ENCODE data around the gene FILIP1L.

FILIP1L gene

DNA sequence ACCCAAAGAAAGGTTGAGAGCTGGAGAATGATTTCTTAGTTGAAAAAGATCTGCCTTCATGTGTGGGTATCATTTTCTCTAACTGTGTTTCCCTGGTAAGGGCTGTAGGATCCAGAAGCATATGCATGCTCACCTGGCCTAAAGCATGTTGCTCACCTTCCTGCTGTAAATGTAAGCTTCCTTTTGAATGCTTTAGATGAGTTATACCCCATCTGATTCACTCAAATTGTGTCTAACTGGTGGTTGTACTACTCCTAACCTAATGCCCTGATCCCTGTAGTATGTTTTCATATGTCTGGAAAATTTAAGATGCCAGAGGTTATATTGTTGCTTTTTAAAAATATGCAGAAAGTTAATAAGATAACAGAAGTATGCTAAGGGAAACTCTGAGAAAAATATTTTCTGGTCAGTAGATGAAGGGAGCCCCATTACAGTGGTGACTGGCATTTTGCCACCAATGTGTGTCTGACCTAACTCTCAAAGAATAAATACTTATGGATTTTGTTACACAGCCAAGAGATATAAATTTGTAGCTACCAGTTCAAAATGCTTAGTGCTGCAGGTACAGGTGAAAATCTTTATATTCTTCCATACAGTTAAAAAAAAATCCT, 7.7 kb downstream of the FILIP1L start:
- peak; percentile 39 for ATAC-seq
- TF ChIP-seq, protein P1, sequence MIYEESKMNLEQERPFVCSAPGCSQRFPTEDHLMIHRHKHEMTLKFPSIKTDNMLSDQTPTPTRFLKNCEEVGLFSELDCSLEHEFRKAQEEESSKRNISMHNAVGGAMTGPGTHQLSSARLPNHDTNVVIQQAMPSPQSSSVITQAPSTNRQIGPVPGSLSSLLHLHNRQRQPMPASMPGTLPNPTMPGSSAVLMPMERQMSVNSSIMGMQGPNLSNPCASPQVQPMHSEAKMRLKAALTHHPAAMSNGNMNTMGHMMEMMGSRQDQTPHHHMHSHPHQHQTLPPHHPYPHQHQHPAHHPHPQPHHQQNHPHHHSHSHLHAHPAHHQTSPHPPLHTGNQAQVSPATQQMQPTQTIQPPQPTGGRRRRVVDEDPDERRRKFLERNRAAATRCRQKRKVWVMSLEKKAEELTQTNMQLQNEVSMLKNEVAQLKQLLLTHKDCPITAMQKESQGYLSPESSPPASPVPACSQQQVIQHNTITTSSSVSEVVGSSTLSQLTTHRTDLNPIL (CRISPR knock-in tag; IDR thresholded peaks at IDR 0.05; ENCODE audit: low read depth): no peak
- TF ChIP-seq OSR1 (CRISPR knock-in tag; IDR thresholded peaks at IDR 0.05) (no peak), PATZ1 (CRISPR knock-in tag; IDR thresholded peaks at IDR 0.05; ENCODE audit: borderline replicate concordance) (no peak), ESRRG (CRISPR knock-in tag; IDR thresholded peaks at IDR 0.05) (no peak), PPARA (CRISPR knock-in tag; IDR thresholded peaks at IDR 0.05; ENCODE audit: borderline replicate concordance) (no peak), ZNF70 (CRISPR knock-in tag; IDR thresholded peaks at IDR 0.05) (no peak), SNAI2 (CRISPR knock-in tag; IDR thresholded peaks at IDR 0.05) (no peak), TSHZ2 (CRISPR knock-in tag; IDR thresholded peaks at IDR 0.05) (no peak)
- TF ChIP-seq, protein P2, sequence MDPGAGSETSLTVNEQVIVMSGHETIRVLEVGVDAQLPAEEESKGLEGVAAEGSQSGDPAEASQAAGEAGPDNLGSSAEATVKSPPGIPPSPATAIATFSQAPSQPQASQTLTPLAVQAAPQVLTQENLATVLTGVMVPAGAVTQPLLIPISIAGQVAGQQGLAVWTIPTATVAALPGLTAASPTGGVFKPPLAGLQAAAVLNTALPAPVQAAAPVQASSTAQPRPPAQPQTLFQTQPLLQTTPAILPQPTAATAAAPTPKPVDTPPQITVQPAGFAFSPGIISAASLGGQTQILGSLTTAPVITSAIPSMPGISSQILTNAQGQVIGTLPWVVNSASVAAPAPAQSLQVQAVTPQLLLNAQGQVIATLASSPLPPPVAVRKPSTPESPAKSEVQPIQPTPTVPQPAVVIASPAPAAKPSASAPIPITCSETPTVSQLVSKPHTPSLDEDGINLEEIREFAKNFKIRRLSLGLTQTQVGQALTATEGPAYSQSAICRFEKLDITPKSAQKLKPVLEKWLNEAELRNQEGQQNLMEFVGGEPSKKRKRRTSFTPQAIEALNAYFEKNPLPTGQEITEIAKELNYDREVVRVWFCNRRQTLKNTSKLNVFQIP (CRISPR knock-in tag; IDR thresholded peaks at IDR 0.05; ENCODE audit: borderline replicate concordance, low read depth): no peak
- TF ChIP-seq, protein P3, sequence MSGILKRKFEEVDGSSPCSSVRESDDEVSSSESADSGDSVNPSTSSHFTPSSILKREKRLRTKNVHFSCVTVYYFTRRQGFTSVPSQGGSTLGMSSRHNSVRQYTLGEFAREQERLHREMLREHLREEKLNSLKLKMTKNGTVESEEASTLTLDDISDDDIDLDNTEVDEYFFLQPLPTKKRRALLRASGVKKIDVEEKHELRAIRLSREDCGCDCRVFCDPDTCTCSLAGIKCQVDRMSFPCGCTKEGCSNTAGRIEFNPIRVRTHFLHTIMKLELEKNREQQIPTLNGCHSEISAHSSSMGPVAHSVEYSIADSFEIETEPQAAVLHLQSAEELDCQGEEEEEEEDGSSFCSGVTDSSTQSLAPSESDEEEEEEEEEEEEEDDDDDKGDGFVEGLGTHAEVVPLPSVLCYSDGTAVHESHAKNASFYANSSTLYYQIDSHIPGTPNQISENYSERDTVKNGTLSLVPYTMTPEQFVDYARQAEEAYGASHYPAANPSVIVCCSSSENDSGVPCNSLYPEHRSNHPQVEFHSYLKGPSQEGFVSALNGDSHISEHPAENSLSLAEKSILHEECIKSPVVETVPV (CRISPR knock-in tag; IDR thresholded peaks at IDR 0.05): no peak

- TF ChIP-seq, protein P1 (CRISPR knock-in tag; IDR thresholded peaks at IDR 0.05; ENCODE audit: low read depth): no peak
- ATAC-seq: no peak
Measured at GRCh38 chr3:100106094-100106493, 8.2 kb downstream of the FILIP1L start.

GRCh38 chr3:100105501-100105900, 8.8 kb downstream of the FILIP1L start:
- TF ChIP-seq TCF4 (CRISPR knock-in tag; IDR thresholded peaks at IDR 0.05; ENCODE audit: borderline replicate concordance): no peak
- TF ChIP-seq SNAI2 (CRISPR knock-in tag; IDR thresholded peaks at IDR 0.05): no peak
- no peak for TF ChIP-seq CSDC2 (CRISPR knock-in tag; IDR thresholded peaks at IDR 0.05)
- no peak for TF ChIP-seq ZC3H10 (CRISPR knock-in tag; IDR thresholded peaks at IDR 0.05)
- TF ChIP-seq, protein P1 (CRISPR knock-in tag; IDR thresholded peaks at IDR 0.05; ENCODE audit: low read depth): no peak
- TF ChIP-seq ZFP3 (CRISPR knock-in tag; IDR thresholded peaks at IDR 0.05): no peak
- TF ChIP-seq ZNF565 (CRISPR knock-in tag; conservative IDR thresholded peaks at IDR 0.05; ENCODE audit: low read depth): no peak
- ATAC-seq: no peak
